Mesenchymal stem cell (in vitro differentiated cells and primary cell): ENCODE data around the gene NGB.

Experiments
- DNase-seq: peaks from one replicate; pipeline ENCODE4 v3.0.0-alpha.2; 2013
- H2AFZ ChIP-seq: one replicate; pipeline ENCODE4 v1.6.1; 2013; ENCODE audit warnings: low read depth, mild to moderate bottlenecking, control low read depth, inconsistent platforms, low read length, moderate library complexity
- H2AK5ac ChIP-seq: 2 replicates; pipeline ENCODE4 v1.6.1; 2013; ENCODE audit warnings: low read length, moderate library complexity, mild to moderate bottlenecking, inconsistent platforms; ENCODE audit not compliant: severe bottlenecking
- H2BK120ac ChIP-seq: one replicate; pipeline ENCODE4 v1.6.1; 2013; ENCODE audit warnings: low read depth, mild to moderate bottlenecking, inconsistent platforms, low read length, moderate library complexity
- H2BK12ac ChIP-seq, 2 experiments: one replicate each; pipeline ENCODE4 v1.6.1; 2013; ENCODE audit warnings: inconsistent platforms in 2 of 2, low read length in 2 of 2, mild to moderate bottlenecking in 2 of 2, moderate library complexity in 2 of 2, control low read depth in 1 of 2
- H2BK15ac ChIP-seq: one replicate; pipeline ENCODE4 v1.6.1; 2013; ENCODE audit warnings: mild to moderate bottlenecking, low read depth, inconsistent platforms; ENCODE audit not compliant: poor library complexity, severe bottlenecking
- H2BK5ac ChIP-seq: 2 replicates; pipeline ENCODE4 v1.6.1; 2013; ENCODE audit warnings: low read depth, mild to moderate bottlenecking, low read length, control low read depth, inconsistent platforms; ENCODE audit not compliant: poor library complexity, severe bottlenecking
- H3K14ac ChIP-seq, 2 experiments: one replicate each; pipeline ENCODE4 v1.6.1; 2013; ENCODE audit warnings: inconsistent platforms in 2 of 2, low read length in 2 of 2, control low read depth in 1 of 2, mild to moderate bottlenecking in 1 of 2, moderate library complexity in 1 of 2
- H3K18ac ChIP-seq, 2 experiments: one replicate each; pipeline ENCODE4 v1.6.1; 2013; ENCODE audit warnings: inconsistent platforms in 2 of 2, low read length in 2 of 2, control low read depth in 1 of 2, low read depth in 1 of 2, mild to moderate bottlenecking in 1 of 2
- H3K23ac ChIP-seq, 2 experiments: one replicate each; pipeline ENCODE4 v1.6.1; 2013; ENCODE audit warnings: inconsistent platforms in 2 of 2, low read length in 2 of 2, mild to moderate bottlenecking in 2 of 2, moderate library complexity in 2 of 2, control low read depth in 1 of 2
- H3K27ac ChIP-seq: 2 replicates; pipeline ENCODE4 v1.5.1; 2013; ENCODE audit warnings: mild to moderate bottlenecking, moderate library complexity, low read length, control low read depth, inconsistent platforms; ENCODE audit not compliant: poor library complexity, severe bottlenecking
- H3K27me3 ChIP-seq, 2 experiments: 2 replicates each; pipeline versions ENCODE4 v1.6.1 to v1.7.0; 2013; ENCODE audit warnings: low read length in 2 of 2, mild to moderate bottlenecking in 2 of 2, moderate library complexity in 2 of 2, control low read depth in 1 of 2, inconsistent platforms in 1 of 2; ENCODE audit not compliant: control insufficient read depth in 1 of 2, insufficient read depth in 1 of 2
- H3K36me3 ChIP-seq, 2 experiments: 2 replicates each; pipeline versions ENCODE4 v1.6.1 to v1.7.0; 2013; ENCODE audit warnings: low read length in 2 of 2, control low read depth in 1 of 2, inconsistent platforms in 1 of 2, low read depth in 1 of 2, mild to moderate bottlenecking in 1 of 2; ENCODE audit not compliant: insufficient read depth in 2 of 2, control insufficient read depth in 1 of 2
- H3K4ac ChIP-seq, 2 experiments: one replicate each; pipeline ENCODE4 v1.6.1; 2013; ENCODE audit warnings: inconsistent platforms in 2 of 2, low read length in 2 of 2, mild to moderate bottlenecking in 2 of 2, moderate library complexity in 2 of 2, control low read depth in 1 of 2, low read depth in 1 of 2
- H3K4me1 ChIP-seq: 2 replicates; pipeline ENCODE4 v1.6.1; 2013; ENCODE audit warnings: low read depth, low read length, control low read depth; ENCODE audit not compliant: control insufficient read depth, insufficient read depth
- H3K4me2 ChIP-seq: 2 replicates; pipeline ENCODE4 v1.6.1; 2013; ENCODE audit warnings: low read length, mild to moderate bottlenecking, inconsistent platforms; ENCODE audit not compliant: poor library complexity, severe bottlenecking
- H3K4me3 ChIP-seq, 2 experiments: 2 replicates each; pipeline versions ENCODE4 v1.5.1 to v1.7.0; 2013; ENCODE audit warnings: low read length in 2 of 2, mild to moderate bottlenecking in 2 of 2, control low read depth in 1 of 2, low read depth in 1 of 2; ENCODE audit not compliant: insufficient read depth in 1 of 2
- H3K79me1 ChIP-seq: replicated peaks from 2 replicates; pipeline ENCODE4 v1.6.1; 2013; ENCODE audit warnings: mild to moderate bottlenecking, control low read depth, low read length, inconsistent platforms; ENCODE audit not compliant: poor library complexity, severe bottlenecking
- H3K9ac ChIP-seq: 2 replicates; pipeline ENCODE4 v1.7.0; 2013; ENCODE audit warnings: mild to moderate bottlenecking, low read length, moderate library complexity
- H3K9me3 ChIP-seq: 2 replicates; pipeline ENCODE4 v1.7.0; 2013; ENCODE audit warnings: mild to moderate bottlenecking, low read length; ENCODE audit not compliant: control insufficient read depth
- H4K8ac ChIP-seq: one replicate; pipeline ENCODE4 v1.6.1; 2013; ENCODE audit warnings: inconsistent platforms, mild to moderate bottlenecking, low read length, moderate library complexity
- H4K91ac ChIP-seq: one replicate; pipeline ENCODE4 v1.6.1; 2013; ENCODE audit warnings: mild to moderate bottlenecking, low read length, inconsistent platforms
- WGBS: methylation state at CpG from one replicate; pipeline ENCODE4 v1.1.7; 2013; ENCODE audit warnings: mixed read lengths; 5-methylcytosine and 5-hydroxymethylcytosine counted together

NGB gene

DNA sequence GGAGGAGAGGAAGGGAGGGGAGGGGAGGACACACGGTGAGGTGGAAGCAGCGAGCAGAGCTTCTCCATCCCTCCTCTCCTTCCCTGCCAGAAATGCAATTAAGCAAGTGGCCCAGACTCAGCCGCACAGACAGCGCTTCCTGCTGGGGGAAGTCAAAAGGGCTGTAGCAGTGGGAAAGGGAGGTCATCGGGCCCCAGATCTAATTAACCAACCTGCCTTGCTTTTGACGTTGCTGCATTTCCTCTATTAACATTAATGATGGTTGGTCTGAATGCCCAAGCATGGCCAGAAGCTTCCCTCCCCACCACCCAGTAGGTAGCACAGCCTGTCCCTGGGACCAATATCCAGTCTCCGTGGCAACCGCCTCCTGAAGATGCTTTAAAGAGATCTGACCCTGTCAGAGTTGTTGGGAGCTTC is 4.6 kb upstream of the NGB start:
- DNase-seq = no peak
- Histone ChIP-seq H3K9ac (no peak overlapping the region), H3K14ac (no peak overlapping the region), H2BK5ac (no peak overlapping the region), H3K23ac (no peak overlapping the region), H3K9me3 (no peaks in the 10 kb centered on the region), H2BK12ac (no peak overlapping the region), H2BK120ac (no peak overlapping the region), H2BK15ac (no peak overlapping the region), H2AK5ac (no peak overlapping the region), H2AFZ (no peak overlapping the region), H3K36me3 (peaks cover 40 to 51% of the 10 kb centered on the region in 2 experiments), H3K18ac (no peak overlapping the region), H3K4me1 (peaks cover 6% of the 10 kb centered on the region), H4K91ac (no peak overlapping the region), H3K4ac (no peak overlapping the region), H3K79me1 (no peaks in the 10 kb centered on the region), H3K27ac (no peak overlapping the region), H3K27me3 (peaks cover 11 to 14% of the 10 kb centered on the region in 2 experiments), H3K4me3 (no peak overlapping the region), H4K8ac (no peak overlapping the region), H3K4me2 (no peak overlapping the region)
- WGBS = 100% methylated on average over 2 of the region's 8 CpGs

DNA sequence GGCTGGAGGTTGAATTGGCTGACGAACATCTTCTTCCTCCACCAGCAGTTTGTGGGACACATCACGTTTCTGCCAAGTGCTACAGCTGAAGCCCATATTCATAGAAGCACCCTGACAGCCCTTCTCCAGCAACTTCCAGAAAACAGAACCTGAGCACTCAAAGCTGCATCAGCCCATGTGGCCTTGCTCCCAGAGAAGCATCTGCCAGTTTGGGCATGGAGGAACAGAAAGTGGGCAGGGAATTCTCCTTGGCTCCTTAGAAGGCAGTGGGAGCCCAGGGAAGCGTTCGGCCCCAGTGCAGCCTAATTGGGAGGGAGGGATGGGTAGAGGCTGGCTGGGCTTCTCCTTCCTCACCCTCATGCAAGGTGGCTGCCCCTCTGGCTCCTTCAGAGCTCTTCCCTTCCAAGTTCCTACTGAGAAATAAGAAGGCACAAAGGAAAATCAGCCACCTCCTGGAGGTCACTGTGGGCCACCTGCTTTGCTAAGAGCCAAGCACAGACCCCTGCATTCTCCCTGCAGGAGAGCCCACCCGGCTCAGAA is 4.1 kb upstream of the NGB start:
- Histone ChIP-seq H4K8ac (no peak overlapping the region), H3K27ac (no peak overlapping the region), H2BK12ac (no peak overlapping the region), H3K36me3 (peaks cover 35 to 47% of the 10 kb centered on the region in 2 experiments), H3K4me2 (no peak overlapping the region), H2AFZ (no peak overlapping the region), H3K18ac (no peak overlapping the region), H3K14ac (no peak overlapping the region), H3K9me3 (no peaks in the 10 kb centered on the region), H3K27me3 (peaks cover 15 to 18% of the 10 kb centered on the region in 2 experiments), H2AK5ac (no peak overlapping the region), H2BK5ac (no peak overlapping the region), H4K91ac (no peak overlapping the region), H3K4ac (no peak overlapping the region), H3K23ac (no peak overlapping the region), H2BK120ac (no peak overlapping the region), H2BK15ac (no peak overlapping the region), H3K4me1 (peaks cover 10% of the 10 kb centered on the region), H3K4me3 (no peak overlapping the region), H3K9ac (no peak overlapping the region), H3K79me1 (no peaks in the 10 kb centered on the region)
- 89% methylated on average over 5 of the region's 5 CpGs for WGBS
- no peak for DNase-seq

DNA sequence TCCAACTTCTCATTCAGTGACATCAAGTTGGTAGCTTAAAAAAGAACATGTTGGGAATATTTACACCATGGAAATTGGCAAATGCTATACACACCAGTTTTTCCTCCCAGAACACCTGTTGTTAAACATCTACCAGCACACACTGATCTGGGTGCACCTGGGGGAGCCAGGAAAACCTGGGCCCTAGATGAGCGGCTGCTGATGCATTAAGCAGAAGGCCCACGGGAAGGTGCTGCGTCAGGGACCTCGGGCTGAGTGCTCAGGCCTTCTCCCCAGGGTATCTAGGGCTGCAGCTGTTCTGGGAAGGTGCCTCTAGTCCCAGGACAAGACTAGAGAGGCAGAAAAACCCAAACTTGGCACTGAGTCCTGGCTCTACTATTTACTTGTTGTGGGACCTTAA is 2.8 kb upstream of the NGB start:
- Histone ChIP-seq H3K4me2 (no peak overlapping the region), H4K8ac (no peak overlapping the region), H2BK5ac (no peak overlapping the region), H2BK12ac (no peak overlapping the region), H2BK15ac (no peak overlapping the region), H3K9ac (no peak overlapping the region), H3K9me3 (no peaks in the 10 kb centered on the region), H3K14ac (no peak overlapping the region), H4K91ac (no peak overlapping the region), H3K27ac (no peak overlapping the region), H3K18ac (no peak overlapping the region), H3K4me1 (peaks cover 17% of the 10 kb centered on the region), H3K4ac (no peak overlapping the region), H2AK5ac (no peak overlapping the region), H3K23ac (no peak overlapping the region), H2AFZ (no peak overlapping the region), H3K27me3 (peaks cover 24 to 30% of the 10 kb centered on the region in 2 experiments), H2BK120ac (no peak overlapping the region), H3K36me3 (peaks cover 22 to 34% of the 10 kb centered on the region in 2 experiments), H3K79me1 (no peaks in the 10 kb centered on the region), H3K4me3 (no peak overlapping the region)
- no peak for DNase-seq
- 81% methylated on average over 4 of the region's 4 CpGs for WGBS

GRCh38 chr14:77272261-77272660 is 1.3 kb upstream of the NGB start:
- Histone ChIP-seq H2BK15ac (no peak overlapping the region), H2BK5ac (no peak overlapping the region), H3K27me3 (peaks cover 38 to 44% of the 10 kb centered on the region in 2 experiments)

More at GRCh38 chr14:77272261-77272660, 1.3 kb upstream of the NGB start:
- Histone ChIP-seq H4K91ac (no peak overlapping the region), H3K36me3 (peaks cover 12 to 19% of the 10 kb centered on the region in 2 experiments), H3K23ac (no peak overlapping the region), H3K9ac (no peak overlapping the region), H4K8ac (no peak overlapping the region), H3K9me3 (peaks cover 11% of the 10 kb centered on the region), H3K18ac (no peak overlapping the region), H2BK12ac (no peak overlapping the region), H3K4me2 (no peak overlapping the region), H3K4ac (no peak overlapping the region), H3K14ac (no peak overlapping the region), H3K27ac (no peak overlapping the region), H3K79me1 (no peaks in the 10 kb centered on the region), H2BK120ac (no peak overlapping the region), H3K4me1 (peaks cover 17% of the 10 kb centered on the region), H2AFZ (no peak overlapping the region), H3K4me3 (no peak overlapping the region), H2AK5ac (no peak overlapping the region)
- 89% methylated on average over 3 of the region's 4 CpGs for WGBS
- no peak for DNase-seq
